G401.6 (cell line): Measurements from ENCODE around the gene MX2.

Experiments
- FAIRE-seq: peaks from 2 replicates; lab custom pipeline; 2012; peaks lifted over from hg19 to GRCh38; lab: Jason Lieb, UNC

The MX2 gene

DNA sequence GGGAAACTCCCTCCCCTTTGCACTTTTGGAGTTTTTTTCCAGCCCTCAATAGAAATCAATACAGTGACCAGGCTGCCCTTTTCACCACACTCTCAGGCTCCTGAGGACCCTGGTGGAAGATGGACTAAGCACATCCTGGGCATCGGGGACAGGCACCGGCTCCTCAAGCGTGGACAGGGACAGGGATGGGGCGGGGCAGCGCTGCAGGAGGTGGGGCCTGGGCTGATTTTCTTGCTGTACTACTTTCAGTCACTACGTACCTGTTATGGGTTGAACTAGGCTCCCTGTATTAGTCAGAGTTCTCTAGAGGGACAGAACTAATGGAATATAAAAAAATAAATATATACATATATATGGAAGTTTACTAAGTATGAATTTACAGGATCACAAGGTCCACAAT, 2.5 kb downstream of the MX2 start:
- no peak for FAIRE-seq

DNA sequence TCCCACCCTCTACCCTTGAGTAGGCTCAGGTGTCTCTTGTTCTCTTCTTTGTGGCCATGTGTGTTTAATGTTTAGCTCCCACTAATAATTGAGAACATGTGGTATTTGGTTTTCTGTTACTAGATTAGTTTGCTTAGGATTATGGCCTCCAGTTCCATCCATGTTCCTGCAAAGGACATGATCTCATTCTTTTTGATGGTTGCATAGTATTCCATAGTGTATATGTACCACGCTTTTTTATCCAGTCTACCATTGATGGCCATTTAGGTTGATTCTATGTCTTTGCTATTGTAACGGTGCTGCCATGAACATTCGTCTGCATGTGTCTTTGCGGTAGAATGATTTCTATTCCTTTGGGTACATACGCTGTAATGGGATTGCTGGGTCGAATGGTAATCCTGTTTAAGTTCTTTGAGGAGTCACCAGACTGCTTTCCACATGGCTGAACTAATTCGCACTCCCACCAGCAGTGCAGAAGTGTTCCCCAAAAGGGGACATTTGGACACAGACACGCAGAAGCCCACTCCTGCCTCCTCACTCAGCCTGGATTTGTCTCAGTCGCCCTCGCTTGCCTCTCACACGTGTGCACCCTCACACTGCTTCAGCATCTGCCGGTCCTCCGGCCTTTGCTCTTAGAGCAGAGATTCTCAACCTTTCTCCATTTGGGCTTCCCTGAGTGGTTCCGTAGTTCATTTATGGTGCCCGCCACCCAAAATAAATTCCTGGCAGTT, 3.7 kb downstream of the MX2 start:
- FAIRE-seq, result no peak

DNA sequence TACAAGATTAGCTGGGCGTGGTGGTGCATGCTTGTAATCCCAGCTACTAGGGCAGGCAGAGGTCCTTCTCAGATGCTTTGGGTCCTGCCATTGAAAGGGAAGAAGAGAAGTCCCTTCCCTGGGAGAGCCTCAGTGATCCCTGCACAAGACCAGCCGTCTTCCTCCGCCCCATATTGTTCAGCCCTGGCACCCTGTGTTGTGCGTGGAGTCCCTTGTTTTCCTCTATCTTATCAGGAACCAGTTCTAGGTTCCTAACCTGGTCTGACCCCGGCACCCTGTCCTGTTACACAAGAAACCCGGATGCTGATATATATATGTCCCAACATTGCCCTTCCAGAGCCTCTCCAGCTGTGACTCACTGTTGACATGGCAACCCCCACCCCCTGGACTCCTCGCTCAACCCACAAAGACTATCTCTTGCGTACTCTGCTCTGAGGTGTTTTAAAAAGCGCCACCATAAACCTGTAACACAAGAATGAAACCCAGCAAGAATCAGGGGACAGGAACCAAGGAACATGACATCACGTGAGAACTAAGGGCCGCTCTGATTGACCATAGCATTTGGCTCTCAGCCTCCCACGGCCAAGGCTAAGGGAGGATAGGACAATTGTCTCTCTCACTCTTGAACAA, 4.8 kb downstream of the MX2 start:
- no peak for FAIRE-seq

DNA sequence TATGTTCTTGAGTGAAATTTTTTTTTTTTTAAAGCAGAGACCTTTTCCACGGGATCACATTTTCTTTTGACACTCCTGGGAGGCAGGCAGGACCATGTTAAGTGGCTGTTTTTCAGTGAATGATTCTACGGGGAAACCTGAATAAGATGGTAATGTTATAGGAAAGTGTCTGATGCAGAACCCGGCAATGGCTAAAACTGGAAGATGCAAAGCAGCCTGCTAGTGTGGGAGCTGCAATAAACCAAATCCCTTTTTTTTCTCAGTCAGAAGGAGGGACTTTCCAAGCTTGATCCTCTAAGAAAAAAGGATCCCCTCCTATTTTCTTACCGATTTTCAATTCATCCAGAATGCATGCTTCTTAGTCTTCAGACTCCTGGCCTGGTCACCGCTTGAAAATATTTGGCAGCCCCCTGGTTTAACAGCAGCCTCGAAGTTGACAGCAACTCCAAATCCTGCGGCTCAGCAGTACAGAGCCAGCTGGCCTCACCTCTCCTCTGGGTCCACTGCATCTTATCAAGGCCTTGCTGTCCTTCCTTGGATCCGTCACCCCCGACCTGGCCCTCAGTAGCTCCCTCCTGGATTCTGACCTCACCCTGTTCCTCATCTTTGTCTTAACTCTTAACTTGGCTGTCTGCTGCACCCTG, 5.6 kb downstream of the MX2 start:
- FAIRE-seq, result no peak

DNA sequence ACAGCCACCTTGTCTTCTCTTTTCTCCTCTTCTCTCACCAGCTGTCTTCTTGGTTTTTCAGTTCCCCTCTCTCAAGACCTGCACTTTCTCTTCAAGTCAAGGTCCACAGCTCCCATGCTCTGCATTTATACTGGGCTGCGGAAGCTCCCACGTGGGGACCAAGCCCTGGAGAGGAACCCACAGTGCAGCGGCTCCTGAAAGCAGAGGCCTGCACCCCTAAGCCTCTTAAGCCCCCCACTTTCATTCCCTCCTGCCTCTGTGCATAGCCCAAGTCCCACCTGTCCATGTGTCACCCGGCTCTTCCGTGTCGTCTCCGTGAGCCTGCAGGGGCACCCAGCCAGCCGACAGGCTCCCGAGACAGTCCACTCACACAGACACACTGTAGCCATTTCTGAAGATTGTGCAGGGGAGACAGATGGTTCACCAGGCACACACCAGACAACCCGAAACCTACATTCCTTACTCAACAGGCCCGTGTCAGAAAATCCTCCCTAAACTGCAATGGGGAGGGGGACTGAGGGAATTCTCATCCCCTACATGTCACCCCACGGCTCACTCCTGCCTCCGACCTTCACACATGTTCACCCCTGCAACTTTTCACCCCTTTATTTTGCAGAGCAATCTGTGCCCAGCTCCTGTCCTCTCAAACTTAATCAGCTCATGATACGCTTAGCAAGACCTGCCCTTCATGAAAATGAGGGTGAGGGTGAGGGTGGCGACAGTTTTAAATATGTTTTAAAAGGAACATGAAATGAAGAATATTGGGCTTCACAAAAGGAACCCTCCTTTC, 6.3 kb downstream of the MX2 start:
- FAIRE-seq, result no peak

GRCh38 chr21:41368735-41369104, 6.9 kb downstream of the MX2 start:
- no peak for FAIRE-seq

GRCh38 chr21:41369105-41369919, 7.5 kb downstream of the MX2 start:
- FAIRE-seq, result no peak

DNA sequence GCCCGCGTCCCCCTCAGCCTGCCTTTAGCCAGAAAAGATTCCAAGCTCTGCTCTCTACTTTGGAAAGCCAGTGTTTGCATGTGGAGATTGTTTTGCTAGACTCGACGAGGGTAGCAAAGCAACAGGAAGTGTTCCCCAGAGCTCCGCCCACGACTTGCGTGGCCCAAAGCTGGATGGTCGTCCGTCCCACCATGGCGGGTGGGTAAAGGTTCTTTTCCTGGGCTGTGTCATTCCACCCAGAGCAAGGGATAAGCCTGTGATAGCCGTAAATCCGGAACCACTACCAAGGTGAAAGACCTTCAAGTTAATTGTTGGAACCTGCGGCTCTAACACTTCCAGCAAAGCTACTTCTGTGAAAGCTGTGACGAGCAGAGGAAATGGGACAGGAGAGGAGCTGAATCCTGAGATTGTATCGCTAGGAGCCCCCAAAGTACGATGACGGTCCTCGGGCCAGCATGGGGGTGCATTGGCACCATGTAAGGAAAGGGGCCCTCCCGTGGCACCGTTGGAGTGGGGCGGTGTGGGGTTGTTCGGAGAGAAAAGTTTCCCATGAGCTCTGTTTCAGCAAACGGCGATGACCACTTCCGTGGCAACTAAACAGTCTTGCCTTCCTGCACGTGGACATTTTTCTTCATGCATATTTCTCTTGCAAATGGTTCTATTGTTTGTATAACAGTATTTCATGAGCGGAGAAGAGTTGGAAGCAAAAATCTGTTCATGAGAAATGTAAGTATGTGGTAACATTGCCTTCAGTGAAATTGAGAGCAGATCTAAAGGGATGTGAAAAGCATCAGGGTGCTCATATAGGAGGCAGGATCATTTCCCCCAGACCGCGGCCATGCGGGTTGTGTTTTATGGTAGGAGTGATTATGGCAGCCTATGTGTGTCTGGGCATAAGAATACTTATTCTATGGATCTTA, 8.4 kb downstream of the MX2 start:
- FAIRE-seq, result no peak

GRCh38 chr21:41370840-41371684, 9.2 kb downstream of the MX2 start:
- no peak for FAIRE-seq

GRCh38 chr21:41371685-41372030, 9.8 kb downstream of the MX2 start:
- FAIRE-seq, result no peak

DNA sequence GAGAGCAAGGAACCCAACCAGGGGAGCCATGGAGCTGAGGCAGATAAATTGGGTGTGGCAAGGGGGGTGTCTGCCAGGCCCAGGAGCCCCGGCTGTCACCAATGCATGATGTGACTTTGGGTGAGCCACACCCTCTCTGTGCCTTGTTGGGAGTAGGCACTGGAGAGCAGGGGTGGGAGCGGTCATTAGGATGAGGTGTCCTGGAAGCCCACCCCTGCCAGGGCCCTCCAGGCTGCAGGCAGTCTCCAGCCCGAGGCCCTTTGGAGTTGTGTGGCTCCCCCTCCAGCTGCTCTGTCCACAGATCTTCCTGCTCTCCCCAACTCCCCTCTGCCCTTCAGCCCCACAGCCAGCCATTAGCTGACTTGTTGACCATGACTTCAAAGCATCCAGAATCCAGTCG, 11.4 kb downstream of the MX2 start:
- FAIRE-seq, result no peak

DNA sequence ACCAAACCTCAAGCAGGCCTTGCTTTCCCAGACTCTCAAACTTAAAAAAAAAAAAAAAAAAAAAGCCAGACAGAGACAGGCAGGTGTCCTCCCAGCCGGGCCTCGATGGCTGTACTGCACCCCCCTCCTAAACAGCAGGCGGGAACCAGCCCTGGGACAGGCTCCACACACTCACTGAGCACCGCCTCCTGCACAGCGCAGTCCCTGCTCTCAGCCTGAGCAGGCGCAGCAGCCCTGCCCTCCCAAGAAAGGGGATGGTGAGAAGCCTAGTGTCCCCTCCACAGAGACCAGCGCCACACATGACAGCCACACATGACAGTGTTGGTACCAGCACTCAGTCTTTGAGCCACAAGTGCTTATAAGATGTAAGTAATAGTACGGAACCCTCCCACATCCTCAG, 11.9 kb downstream of the MX2 start:
- no peak for FAIRE-seq

DNA sequence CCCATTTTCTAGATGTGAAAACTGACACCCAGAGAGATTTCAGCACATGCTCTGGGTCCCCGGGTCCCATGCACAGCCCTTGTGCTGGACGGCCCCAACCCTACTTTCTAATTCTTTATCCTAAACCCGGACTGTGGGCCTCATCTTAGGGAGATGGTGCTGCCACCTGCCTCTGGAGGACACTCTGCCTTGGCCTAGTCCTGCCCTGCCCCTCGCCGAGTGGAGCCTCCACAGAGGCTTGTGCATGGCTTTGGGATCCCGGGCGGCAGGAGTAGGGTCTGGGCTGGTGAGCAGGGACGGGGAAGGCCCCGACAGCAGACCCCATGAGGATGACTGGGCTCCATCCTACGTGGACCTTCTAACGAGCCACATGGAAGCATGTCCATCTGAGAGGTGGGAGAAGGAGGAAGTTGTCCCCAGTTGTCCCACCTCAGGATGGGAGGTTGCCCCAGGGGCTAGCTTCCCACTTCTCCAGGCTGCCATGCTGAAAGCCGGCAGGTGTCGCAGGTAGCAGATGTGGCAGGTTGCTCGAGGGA, 12.4 kb downstream of the MX2 start:
- no peak for FAIRE-seq

GRCh38 chr21:41374867-41375533, 13.2 kb downstream of the MX2 start:
- FAIRE-seq, result no peak

- FAIRE-seq, result no peak
Measured at GRCh38 chr21:41375875-41376274, 14.0 kb downstream of the MX2 start.

- no peak for FAIRE-seq
Measured at GRCh38 chr21:41377715-41378114, 15.9 kb downstream of the MX2 start.

DNA sequence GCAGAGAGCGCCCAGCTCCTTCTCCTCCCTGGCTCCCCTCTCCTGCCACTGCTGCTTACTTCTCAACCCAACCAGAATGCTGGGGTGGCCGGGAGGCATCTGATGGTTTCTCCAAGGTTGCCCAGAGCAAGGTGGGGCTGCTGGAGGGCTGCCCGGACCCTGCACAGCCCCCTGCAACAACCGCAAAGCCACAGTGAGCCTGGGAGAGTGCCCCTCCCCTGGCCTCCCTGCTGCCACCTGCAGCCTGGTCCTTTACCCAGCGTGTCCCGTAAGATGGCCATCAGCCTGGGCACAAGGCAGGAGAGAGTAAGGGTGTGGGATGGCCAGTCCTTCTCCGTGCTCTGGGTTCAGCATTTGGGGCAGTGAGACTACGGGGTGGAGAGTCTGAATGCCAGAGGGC, 17.0 kb downstream of the MX2 start:
- FAIRE-seq, result no peak

DNA sequence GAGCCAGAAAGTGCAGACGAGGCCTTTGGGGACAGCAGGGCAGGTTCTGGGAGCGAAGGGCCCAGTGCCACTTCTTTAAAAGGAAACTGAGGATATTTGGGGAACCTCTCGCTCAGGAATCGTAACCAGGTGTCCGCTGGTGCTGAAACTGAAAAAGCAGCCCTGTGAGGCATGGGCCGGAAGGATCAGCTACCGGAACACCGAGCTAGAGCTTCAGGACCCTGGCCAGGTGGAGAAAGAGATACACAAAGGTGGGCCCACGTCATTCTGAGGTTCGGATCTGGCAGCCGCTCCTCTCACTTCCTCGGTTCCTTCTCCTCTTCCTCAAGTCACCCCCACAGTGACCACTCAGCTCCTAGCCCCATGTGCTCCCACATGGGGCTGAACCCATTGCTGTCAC, 18.1 kb downstream of the MX2 start:
- FAIRE-seq, result no peak

DNA sequence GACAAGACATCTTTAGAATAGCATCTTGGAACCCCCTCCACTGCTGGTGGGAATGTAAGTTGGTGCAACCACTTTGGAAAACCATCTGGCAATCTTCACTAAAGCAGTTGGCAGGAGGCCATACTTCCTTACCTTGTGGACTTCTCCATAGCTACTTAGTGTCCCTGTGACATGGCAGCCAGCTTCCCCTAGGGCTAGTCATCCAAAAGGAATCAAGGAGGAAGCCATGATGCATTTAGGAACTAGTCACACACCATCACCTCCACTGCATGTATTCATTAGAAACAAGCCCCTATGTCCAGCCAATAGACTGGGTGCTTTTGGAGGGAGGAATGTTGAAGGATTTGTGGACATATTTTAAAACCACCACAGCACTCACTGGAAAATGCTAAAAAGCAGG, 19.9 kb downstream of the MX2 start:
- FAIRE-seq, result no peak
